Fibroblast of the conjunctiva (primary cell): ENCODE results near the gene CYP3A4.
"Not testable (repeated sequence)": the region's sequence is repeated elsewhere in the genome, so short reads cannot be mapped to it uniquely, and the experiment has no call there.

Source experiments
- DNase-seq: peaks from one replicate; pipeline ENCODE4 v3.0.0-alpha.2; 2010; ENCODE audit warnings: low read depth

The CYP3A4 gene

GRCh38 chr7:99792967-99793366, 9.0 kb upstream of the CYP3A4 start:
- DNase-seq: no peak

GRCh38 chr7:99791667-99792369, 7.8 kb upstream of the CYP3A4 start:
- no peak for DNase-seq

DNA sequence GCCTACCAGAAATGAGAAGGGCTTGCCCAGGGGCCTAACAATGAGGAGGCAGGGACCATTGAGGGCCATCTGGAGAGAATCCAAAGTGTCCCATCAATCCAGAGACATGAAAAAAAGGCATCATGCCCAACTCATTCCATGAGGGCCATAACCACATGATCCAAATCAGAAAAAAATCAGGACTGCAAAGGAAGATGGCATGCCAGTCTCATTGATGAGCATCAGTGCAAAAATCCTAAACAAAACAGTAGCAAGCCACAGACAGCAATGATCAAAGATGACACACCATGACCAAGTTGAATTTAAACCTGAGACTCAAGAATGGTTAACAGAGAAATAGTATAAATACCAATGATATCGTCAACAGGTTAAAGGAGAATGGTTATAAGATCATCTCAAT, 7.0 kb upstream of the CYP3A4 start:
- DNase-seq: no peak

DNA sequence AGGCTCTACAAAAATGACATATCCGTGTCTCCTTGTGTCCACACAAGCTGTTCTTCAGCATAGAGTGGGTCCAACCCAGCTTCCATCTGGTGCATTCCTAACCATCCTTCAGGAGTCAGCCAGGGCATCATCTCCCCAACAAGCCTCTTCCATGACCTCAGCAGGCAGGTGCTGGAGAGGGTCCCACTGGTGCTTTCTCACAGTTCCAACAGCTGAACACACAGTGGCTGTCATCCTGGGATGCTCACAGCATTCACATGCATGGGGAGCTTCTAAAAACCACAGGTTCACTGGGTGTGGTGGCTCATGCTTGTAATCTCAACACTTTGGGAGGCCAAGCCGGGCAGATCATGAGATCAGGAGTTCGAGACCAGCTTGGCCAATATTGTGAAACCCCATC, 6.4 kb upstream of the CYP3A4 start:
- no peak for DNase-seq

DNA sequence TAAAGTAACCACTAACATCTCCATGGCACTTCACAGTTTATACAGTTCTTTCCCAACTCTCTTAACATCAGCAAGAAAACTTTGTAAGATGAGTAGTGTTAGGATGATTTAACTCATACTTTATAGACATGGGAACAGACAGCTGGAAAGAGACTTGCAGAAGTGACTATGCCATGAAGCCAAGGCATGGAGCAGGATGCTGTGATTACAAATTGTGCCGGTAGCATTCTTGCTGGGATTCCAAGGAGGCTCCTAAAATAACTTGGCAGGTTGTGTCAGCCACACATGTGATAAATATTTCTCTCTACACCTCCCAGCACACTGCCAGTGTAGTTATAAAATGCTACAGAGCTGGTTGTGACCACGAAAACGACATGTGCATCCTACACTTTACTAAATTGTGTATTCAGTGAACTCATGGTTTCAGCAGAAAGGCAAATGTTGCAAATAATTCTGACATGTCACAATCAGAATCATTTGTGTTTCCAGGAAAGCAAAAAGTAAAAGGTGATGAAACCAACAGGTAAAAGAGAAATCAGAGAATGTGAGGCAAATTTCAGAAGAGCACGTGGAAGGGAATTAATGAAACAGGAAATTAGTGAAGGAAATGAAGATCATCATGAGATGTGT, 5.6 kb upstream of the CYP3A4 start:
- DNase-seq: no peak

GRCh38 chr7:99788554-99788953, 4.6 kb upstream of the CYP3A4 start:
- DNase-seq: no peak

DNA sequence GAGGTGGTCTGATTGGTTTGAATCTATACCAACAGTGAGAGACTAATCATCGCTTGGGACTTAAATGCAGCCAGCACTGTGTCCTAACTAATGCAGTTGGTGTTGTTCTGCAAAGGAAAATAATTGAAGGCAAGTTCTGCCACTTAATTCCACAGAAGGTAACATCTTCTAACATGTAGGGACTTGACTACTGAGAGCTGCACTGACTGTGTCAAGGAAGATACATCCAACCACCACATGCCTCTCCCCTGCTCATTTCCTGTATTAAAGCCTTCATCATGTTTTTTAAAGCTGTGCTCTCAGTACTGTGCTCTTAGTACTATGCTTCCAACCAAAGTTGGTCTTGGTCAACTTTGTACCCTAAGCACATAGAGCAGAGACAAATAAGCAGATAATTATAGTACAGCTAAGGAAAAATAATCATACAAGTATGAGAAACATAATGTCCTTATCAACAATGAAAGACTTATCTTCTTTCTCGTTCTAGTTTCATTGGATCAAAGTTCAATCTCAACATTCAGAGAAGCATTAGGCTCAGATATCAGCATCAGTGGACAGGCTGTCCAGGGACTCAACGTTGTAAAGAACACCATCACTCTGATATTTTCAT, 2.8 kb upstream of the CYP3A4 start:
- no peak for DNase-seq

DNA sequence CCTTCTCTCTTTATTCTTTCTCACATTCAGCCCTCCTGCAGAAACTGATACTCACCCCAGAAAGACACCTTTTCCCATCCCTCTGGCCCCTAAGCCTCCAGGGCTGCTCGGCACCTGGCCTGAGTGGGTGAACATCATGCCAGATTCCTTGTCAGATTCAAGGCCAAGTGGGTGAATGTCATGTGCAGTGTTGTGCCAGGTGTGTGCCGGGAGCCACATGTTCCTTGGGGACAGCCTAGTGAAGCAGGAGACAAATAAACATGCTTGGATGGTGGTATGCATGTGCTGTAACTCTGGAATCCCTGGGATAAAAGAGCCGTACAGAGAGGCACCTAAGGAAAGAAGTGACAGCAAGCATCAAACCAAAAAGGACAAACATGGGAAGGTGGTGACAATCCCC, 1.7 kb upstream of the CYP3A4 start:
- DNase-seq: not testable (repeated sequence)

GRCh38 chr7:99782012-99782953, 1.7 kb downstream of the CYP3A4 start:
- DNase-seq: no peak

GRCh38 chr7:99780588-99780987, 3.4 kb downstream of the CYP3A4 start:
- DNase-seq: no peak

GRCh38 chr7:99779949-99780348, 4.0 kb downstream of the CYP3A4 start:
- no peak for DNase-seq

DNA sequence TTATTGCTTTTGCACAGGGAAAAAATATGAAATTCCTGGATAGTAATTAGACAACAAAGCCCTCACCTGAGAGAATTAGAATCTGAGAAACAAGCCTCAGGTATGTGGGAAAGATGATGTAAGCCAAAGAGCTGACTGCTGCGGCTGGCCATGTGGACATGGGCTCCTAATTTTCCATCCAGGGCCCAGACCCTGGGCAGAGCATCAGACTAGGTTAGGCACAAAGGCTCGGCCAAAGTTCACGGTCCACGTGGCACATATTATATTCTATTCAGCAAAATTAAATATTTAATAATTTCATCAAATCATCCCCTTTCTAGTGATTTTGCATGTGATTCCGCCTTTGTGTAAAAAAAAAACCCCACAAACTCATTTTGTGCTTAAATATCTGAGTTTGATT, 5.1 kb downstream of the CYP3A4 start:
- no peak for DNase-seq

GRCh38 chr7:99773395-99773794, 10.6 kb downstream of the CYP3A4 start:
- not testable (repeated sequence) for DNase-seq

DNA sequence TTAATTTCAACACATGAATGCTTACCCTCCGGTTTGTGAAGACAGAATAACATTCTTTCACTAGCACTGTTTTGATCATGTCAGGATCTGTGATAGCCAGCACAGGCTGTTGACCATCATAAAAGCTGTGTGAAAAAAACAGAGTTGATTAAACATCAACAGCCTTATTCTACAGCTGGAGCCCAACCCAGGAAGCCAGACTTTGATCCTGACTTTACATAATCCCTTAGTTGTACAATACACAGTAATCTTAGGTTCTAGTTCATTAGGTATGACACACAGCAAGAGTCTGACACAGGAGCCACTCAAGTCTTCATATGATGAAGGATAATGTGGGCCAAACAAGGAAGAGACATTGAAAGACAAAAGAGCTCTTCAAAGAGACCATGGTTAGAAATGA, 11.4 kb downstream of the CYP3A4 start:
- no peak for DNase-seq

DNA sequence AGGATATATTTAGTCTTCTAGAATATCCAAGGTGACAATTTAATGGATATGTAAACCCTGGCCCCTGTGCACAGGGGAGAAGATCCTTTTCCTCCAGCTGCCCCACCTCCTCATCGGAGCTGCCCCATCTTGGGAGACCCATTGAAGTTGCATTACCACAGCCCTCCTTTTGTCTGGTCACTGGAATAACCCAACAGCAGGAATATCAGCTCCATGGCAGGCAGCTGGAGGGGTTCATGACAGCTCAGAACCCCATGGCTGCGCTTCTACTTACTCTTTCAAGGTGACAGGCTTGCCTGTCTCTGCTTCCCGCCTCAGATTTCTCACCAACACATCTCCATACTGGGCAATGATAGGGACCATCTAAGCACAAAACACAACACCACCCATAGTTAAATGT, 14.5 kb downstream of the CYP3A4 start:
- DNase-seq: not testable (repeated sequence)

DNA sequence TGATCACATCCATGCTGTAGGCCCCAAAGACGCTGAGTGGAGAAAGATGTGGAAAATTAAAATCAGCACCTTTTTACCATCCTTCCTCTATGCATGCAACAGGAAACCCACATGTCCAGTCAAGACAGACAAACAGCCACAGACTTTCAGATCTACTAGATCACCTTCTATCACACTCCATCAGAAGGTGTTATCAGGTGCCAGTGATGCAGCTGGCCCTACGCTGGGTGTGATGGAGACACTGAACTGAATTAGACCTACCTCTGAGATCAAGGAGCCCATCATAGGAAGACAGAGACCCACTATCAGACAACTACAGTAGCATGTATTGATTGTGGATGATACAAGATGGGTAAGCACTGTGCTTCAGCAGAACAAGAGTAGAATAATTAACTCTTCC, 15.5 kb downstream of the CYP3A4 start:
- DNase-seq: no peak

DNA sequence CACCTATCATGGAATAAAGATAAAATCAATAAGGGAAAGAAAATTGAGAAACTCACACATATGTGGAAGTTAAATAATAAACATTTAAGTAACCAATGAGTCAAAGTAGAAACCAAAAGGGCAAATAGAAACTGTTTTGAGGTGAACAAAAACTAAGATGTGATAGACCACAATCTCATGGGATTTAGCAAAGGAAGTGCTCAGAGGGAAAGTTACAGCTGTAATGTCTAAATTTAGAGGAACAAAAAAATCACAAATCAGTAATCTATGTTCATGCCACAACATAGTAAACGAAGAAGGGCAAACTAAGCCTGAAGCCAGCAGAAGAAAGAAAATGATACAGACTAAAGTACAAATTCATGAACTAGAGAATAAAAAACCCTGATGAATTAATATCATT, 16.3 kb downstream of the CYP3A4 start:
- DNase-seq: no peak

DNA sequence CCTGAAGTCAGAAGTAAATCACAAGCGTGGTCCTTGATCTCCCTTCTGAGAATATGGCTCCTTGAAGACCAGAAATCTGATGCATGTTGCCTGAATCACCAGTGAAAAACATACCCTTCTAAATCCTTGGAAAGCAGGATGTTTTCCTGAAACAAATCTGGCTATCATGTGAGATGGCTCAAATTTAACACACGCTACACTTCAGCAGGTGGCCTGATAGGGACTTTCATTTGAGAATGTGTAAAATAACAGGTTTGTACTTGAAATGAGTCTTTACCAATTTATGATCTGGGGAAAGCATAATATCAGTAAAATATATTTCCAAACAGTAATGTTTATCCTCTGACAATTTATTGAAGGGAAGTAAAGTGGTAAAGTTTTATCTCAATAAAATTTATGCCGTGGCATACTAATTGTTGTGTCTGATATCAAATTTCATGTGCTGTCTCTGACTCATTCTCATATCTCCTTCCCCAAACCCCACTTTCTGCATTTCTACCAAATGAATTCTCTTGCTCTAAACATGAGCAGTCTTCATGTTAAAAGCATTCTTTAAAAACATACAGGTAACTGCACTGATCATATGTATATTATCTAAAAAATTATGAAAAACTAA, 17.4 kb downstream of the CYP3A4 start:
- no peak for DNase-seq

GRCh38 chr7:99764478-99764877, 19.5 kb downstream of the CYP3A4 start:
- no peak for DNase-seq

DNA sequence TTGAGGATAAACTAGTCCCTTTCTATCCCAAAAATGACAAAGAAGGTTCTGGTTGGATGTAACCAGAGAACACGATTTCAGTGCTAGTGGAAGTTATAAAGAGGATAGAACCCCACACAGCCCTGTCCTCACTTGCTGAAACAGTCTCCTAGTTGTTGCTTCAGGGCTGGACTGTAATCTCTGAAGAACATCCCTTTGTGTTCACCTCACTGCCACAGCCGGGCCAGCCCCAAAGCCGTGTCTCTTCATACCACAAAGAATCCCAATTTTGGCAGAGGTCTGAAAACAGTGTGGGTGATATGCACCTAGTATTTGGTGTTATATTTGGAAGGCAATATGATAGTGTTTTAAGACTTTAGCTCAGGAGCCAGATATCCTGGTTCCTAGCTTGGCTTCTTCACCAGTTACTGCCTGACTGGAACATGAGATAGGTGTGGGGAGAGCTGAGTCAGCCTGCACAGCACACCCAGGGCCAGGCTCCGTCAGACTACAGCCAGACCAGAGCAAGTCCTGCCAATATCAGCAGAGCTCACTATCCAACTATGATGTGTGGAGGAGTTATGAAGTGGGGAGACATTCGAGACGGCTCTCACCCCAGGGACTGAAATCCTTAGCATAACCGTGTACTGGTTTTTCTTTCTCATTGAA, 21.2 kb downstream of the CYP3A4 start:
- peak; percentile 47 for DNase-seq

- no peak for DNase-seq
Observed at GRCh38 chr7:99755085-99755484, 28.9 kb downstream of the CYP3A4 start.

- no peak for DNase-seq
Observed at GRCh38 chr7:99752356-99752755, 31.6 kb downstream of the CYP3A4 start.
